Erythroblast (primary cell): Measurements from ENCODE around the gene TNPO3.

ENCODE experiments used
- GATA1 ChIP-seq: IDR thresholded peaks from 2 replicates; pipeline ENCODE4 v1.6.1; 2011; ENCODE audit warnings: low read depth, mild to moderate bottlenecking, control low read depth, low read length, moderate library complexity
- POLR2A ChIP-seq: IDR thresholded peaks from 2 replicates; pipeline ENCODE4 v1.6.1; 2011; ENCODE audit warnings: mild to moderate bottlenecking, low read length

- TF ChIP-seq POLR2A: no peak
- TF ChIP-seq GATA1: no peak
Measured at GRCh38 chr7:128963327-128963757, 91.6 kb downstream of the TNPO3 start.
